HG03196 (cell line): ENCODE results near the gene MARCHF2.
A peak's percentile ranks its signal among the peaks of the same experiment; 100 is the strongest.

Experiments
- ATAC-seq: cut with Tn5 transposase; IDR thresholded peaks from one replicate; pipeline ENCODE4 v1.9.1; 2021; ENCODE audit not compliant: unreplicated experiment

The MARCHF2 gene

GRCh38 chr19:8473648-8474476 lies 60.8 kb downstream of the MARCHF2 start:
- ATAC-seq = peak; percentile 53

GRCh38 chr19:8475005-8475404 lies 61.9 kb downstream of the MARCHF2 start:
- ATAC-seq = no peak

DNA sequence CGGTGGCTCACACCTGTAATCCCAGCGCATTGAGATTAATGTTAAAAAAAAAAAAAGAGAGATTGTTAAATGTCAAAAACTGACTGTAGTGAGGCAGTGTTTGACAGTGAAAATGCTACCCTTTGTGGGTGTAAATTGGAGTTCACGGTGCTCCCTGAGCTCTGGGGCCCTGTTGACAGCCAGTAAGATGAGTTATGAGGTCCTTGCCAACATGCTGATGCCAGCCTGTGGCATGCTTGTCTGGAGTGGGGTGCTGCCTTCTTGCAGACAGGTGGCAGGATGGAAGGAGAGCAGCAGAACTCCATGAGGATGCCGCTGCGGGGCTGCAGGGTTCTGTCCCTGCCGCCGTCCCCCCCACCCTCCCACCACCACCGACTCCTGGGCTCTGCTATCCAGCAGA lies 63.4 kb downstream of the MARCHF2 start:
- ATAC-seq = no peak

- no peak for ATAC-seq
Measured at GRCh38 chr19:8477889-8478288, 64.8 kb downstream of the MARCHF2 start.

DNA sequence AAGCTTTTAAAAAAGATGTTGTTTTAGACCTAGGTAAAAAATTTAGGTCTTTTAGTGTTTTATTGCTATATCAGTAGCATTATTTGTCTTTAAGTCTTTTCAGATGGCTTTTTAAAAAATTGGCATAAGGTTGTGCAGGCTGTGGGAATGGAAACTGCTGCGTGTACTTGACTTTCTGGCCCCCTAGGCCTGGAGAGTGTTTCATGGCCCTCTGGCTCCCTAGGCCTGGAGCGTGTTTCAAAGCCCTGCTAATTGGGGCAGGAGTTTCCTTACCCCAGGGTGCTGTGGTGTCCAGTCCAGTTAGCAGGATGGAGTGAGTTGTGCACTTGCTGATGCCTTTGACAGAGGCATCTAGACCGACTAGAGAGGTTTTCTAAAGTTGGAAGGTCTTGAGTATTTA lies 65.5 kb downstream of the MARCHF2 start:
- ATAC-seq = no peak

DNA sequence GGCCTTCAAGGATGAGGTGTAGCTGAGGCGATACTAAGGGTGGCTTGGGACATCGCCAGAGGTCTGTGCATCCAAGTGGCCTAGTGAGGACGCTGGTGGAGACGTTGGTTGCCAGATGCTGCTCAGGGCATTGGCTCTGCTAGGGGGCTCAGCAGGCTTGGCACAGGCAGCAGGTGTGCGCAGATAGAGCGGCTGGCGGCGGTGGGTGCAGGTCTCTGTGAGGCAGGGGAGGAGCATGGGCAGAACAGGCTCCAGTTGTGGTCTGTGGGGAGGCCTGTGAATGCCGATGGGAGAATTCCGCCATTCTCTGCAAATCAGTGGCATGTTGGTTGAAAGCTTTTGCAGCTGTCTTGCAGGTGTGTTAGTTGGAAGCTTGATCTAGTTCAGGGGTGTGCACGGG lies 68.1 kb downstream of the MARCHF2 start:
- no peak for ATAC-seq

- no peak for ATAC-seq
Measured at GRCh38 chr19:8481616-8482015, 68.5 kb downstream of the MARCHF2 start.

- no peak for ATAC-seq
Measured at GRCh38 chr19:8482696-8483095, 69.6 kb downstream of the MARCHF2 start.

GRCh38 chr19:8483165-8483564 lies 70.1 kb downstream of the MARCHF2 start:
- ATAC-seq = no peak

DNA sequence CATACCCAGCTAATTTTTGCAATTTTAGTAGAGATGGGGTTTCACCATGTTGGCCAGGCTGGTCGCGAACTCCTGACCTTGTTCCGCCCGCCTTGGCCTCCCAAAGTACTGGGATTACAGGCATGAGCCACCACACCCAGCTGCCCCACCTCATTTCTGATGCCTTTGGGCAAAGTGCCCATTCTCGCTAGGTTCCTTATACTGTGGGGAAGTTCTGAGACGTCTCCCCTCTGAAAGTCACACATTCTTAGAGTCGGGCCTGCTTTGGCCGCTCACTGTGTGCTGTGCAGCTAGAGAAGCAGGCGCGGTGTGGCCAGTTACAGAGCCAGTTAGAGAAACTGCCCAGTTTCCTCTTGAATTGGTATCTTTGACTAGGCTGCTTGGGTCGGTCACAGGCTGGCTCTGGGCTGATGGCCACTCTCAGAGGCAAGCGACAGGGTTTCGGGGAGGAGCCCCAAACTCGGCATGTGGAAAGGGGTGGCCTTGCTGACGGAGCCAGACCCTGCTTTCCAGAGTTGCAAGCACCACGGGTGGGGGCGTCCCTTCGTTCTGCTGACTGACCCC lies 71.3 kb downstream of the MARCHF2 start:
- no peak for ATAC-seq

- no peak for ATAC-seq
Measured at GRCh38 chr19:8485561-8486371, 72.7 kb downstream of the MARCHF2 start.

DNA sequence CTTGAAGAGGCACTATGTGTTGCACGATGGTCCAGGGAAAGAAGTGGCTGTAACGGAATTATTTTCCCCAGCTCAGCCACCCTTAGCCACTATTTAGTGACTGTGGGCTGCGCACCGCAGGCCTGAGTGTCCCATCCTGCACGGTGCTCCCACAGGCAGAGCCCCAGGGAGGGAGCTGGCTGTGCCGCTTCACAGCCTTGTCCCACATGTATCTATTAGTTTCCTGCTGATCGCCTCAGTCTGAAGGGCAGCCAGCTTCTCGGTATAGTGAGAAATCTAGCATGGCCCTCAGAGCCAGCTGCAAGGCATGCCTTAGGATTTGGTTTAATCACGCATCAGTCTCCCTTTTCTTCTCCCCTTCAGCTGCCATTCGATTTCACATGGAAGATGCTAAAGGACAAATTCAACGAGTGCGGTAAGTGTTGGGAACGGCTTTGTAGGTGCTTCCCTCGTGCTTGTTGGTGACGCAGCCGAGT lies 73.6 kb downstream of the MARCHF2 start:
- no peak for ATAC-seq

GRCh38 chr19:8487137-8487851 lies 74.2 kb downstream of the MARCHF2 start:
- ATAC-seq = no peak

DNA sequence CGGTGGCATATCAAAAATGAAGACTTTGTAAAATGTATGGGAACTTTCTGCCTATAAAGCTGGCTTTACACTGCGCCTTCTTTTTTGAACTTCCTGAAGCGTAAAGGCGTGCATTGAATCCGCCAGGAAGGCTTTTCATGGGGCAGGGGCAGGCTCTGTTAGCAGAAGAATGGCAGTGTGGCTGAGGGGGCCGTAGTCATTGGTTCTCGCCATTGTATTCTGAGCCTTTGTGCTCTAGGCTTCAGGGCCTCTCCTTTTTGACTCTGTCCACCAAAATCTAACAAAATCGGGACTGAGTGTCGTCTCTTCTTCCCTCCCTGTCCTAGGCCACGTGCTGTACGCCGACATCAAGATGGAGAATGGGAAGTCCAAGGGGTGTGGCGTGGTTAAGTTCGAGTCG lies 75.3 kb downstream of the MARCHF2 start:
- no peak for ATAC-seq
